ENCODE results near the gene LBHD2.

Gene LBHD2

GRCh38 chr14:103128631-103129300, 44.8 kb downstream of the LBHD2 start:
- ChIA-PET CTCF (interaction anchor here (2.1 to 2.5 kb wide), 2 partner anchors 23 to 24 kb away, joined by 9 to 15 read pairs; no protein-coding TSS in a partner anchor), POLR2A (no interaction called here)
- no peak for DNase-seq (ENCODE audit: extremely low spot score)
- TF ChIP-seq HDGF (IDR thresholded peaks at IDR 0.05; ENCODE audit: borderline replicate concordance) = no peak
- no peak for TF ChIP-seq ELF4 (IDR thresholded peaks at IDR 0.05)
- TF ChIP-seq SUZ12 (IDR thresholded peaks at IDR 0.05) = no peak
- TF ChIP-seq FOXM1 (IDR thresholded peaks at IDR 0.05; ENCODE audit: borderline replicate concordance) = no peak
- TF ChIP-seq BHLHE40 (IDR thresholded peaks at IDR 0.05; ENCODE audit: borderline replicate concordance) = no peak
- no peak for TF ChIP-seq ARNT (IDR thresholded peaks at IDR 0.05)
- no peak for TF ChIP-seq LEF1 (IDR thresholded peaks at IDR 0.05; ENCODE audit: borderline replicate concordance)
- no peak for TF ChIP-seq TARDBP (IDR thresholded peaks at IDR 0.05)

- TF ChIP-seq ELF4 (IDR thresholded peaks at IDR 0.05) (no peak), FOXK2 (IDR thresholded peaks at IDR 0.05) (no peak), BHLHE40 (IDR thresholded peaks at IDR 0.05; ENCODE audit: borderline replicate concordance) (no peak), ARNT (IDR thresholded peaks at IDR 0.05) (no peak), TARDBP (IDR thresholded peaks at IDR 0.05) (no peak), CTBP1 (IDR thresholded peaks at IDR 0.05; ENCODE audit: borderline replicate concordance) (no peak), FOXA1 (IDR thresholded peaks at IDR 0.05) (no peak), SUZ12 (IDR thresholded peaks at IDR 0.05) (no peak), HDGF (IDR thresholded peaks at IDR 0.05; ENCODE audit: borderline replicate concordance) (no peak), FOXM1 (IDR thresholded peaks at IDR 0.05; ENCODE audit: borderline replicate concordance) (no peak), ZNF384 (IDR thresholded peaks at IDR 0.05) (no peak), LEF1 (IDR thresholded peaks at IDR 0.05; ENCODE audit: borderline replicate concordance) (no peak), SP1 (IDR thresholded peaks at IDR 0.05) (no peak), NFRKB (IDR thresholded peaks at IDR 0.05) (no peak), L3MBTL2 (conservative IDR thresholded peaks at IDR 0.05) (no peak)
- TF ChIP-seq, protein P1, sequence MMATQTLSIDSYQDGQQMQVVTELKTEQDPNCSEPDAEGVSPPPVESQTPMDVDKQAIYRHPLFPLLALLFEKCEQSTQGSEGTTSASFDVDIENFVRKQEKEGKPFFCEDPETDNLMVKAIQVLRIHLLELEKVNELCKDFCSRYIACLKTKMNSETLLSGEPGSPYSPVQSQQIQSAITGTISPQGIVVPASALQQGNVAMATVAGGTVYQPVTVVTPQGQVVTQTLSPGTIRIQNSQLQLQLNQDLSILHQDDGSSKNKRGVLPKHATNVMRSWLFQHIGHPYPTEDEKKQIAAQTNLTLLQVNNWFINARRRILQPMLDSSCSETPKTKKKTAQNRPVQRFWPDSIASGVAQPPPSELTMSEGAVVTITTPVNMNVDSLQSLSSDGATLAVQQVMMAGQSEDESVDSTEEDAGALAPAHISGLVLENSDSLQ (IDR thresholded peaks at IDR 0.05) = no peak
- ChIA-PET CTCF (interaction anchor here (2.5 kb wide), 1 partner anchor 24 kb away, joined by 15 read pairs; no protein-coding TSS in a partner anchor), POLR2A (no interaction called here)
These were observed 45.4 kb downstream of the LBHD2 start for GRCh38 chr14:103129301-103130016.

GRCh38 chr14:103130017-103130764, 46.2 kb downstream of the LBHD2 start:
- DNase-seq (ENCODE audit: extremely low spot score) = no peak
- POLR2A ChIA-PET = interaction anchor here (0.5 to 1.1 kb wide), 2 partner anchors 12 to 408 kb away, joined by 3 read pairs; no protein-coding TSS in a partner anchor
- CTCF ChIA-PET = interaction anchor here (1.1 to 2.5 kb wide), 3 partner anchors 11 to 24 kb away, joined by 5 to 15 read pairs (median 6); no protein-coding TSS in a partner anchor
- TF ChIP-seq NFRKB (IDR thresholded peaks at IDR 0.05) = no peak
- TF ChIP-seq L3MBTL2 (conservative IDR thresholded peaks at IDR 0.05) = no peak
- TF ChIP-seq ZNF384 (IDR thresholded peaks at IDR 0.05) = no peak
- TF ChIP-seq FOXM1 (IDR thresholded peaks at IDR 0.05; ENCODE audit: borderline replicate concordance) = no peak

More at GRCh38 chr14:103129301-103130016, 45.4 kb downstream of the LBHD2 start:
- no peak for DNase-seq (ENCODE audit: extremely low spot score)

- no peak for TF ChIP-seq FOXK2 (IDR thresholded peaks at IDR 0.05)
- TF ChIP-seq CTBP1 (IDR thresholded peaks at IDR 0.05; ENCODE audit: borderline replicate concordance) = no peak
- TF ChIP-seq FOXA1 (IDR thresholded peaks at IDR 0.05) = no peak
- TF ChIP-seq, protein P1 (IDR thresholded peaks at IDR 0.05) = no peak
- no peak for TF ChIP-seq ZNF384 (IDR thresholded peaks at IDR 0.05)
- TF ChIP-seq ARNT (IDR thresholded peaks at IDR 0.05) = no peak
- no peak for TF ChIP-seq TARDBP (IDR thresholded peaks at IDR 0.05)
- no peak for TF ChIP-seq ELF4 (IDR thresholded peaks at IDR 0.05)
- no peak for TF ChIP-seq FOXM1 (IDR thresholded peaks at IDR 0.05; ENCODE audit: borderline replicate concordance)
- no peak for TF ChIP-seq SUZ12 (IDR thresholded peaks at IDR 0.05)
- no peak for TF ChIP-seq BHLHE40 (IDR thresholded peaks at IDR 0.05; ENCODE audit: borderline replicate concordance)
- no peak for TF ChIP-seq HDGF (IDR thresholded peaks at IDR 0.05; ENCODE audit: borderline replicate concordance)
- no peak for TF ChIP-seq LEF1 (IDR thresholded peaks at IDR 0.05; ENCODE audit: borderline replicate concordance)
- no peak for TF ChIP-seq L3MBTL2 (conservative IDR thresholded peaks at IDR 0.05)
- no peak for TF ChIP-seq NFRKB (IDR thresholded peaks at IDR 0.05)
- TF ChIP-seq SP1 (IDR thresholded peaks at IDR 0.05) = no peak
- no peak for DNase-seq (ENCODE audit: extremely low spot score)
- POLR2A ChIA-PET = interaction anchor here (0.5 to 1.1 kb wide), 2 partner anchors 11 to 407 kb away, joined by 3 read pairs; no protein-coding TSS in a partner anchor
- CTCF ChIA-PET = interaction anchor here (0.7 to 2.5 kb wide), 4 partner anchors 10 to 54 kb away, joined by 3 to 15 read pairs (median 6); no protein-coding TSS in a partner anchor
These were observed 47.0 kb downstream of the LBHD2 start for GRCh38 chr14:103130965-103131364.

DNA sequence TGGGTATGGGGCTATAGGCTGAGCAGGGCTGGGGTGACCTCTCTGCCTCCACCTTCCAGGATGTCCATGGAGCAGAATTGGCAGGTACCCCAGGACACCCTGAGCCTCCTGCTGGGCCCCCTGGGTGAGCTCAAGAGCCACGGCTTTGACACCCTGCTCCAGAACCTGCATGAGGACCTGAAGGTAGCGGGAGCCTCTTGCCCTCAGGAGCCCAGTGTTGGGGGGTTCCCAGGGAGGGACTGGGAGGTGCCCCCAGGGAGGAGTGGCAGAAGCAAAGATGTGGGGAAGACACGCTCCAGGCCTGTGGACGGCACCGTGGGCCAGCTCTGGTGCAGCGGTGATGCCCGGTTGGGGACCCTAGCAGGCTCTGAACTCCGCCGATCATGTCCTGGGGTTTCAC, 47.6 kb downstream of the LBHD2 start:
- DNase-seq (ENCODE audit: extremely low spot score) = no peak
- ChIA-PET POLR2A (interaction anchor here (1.1 kb wide), 1 partner anchor 11 kb away, joined by 3 read pairs; no protein-coding TSS in a partner anchor), CTCF (interaction anchor here (0.7 to 2.5 kb wide), 4 partner anchors 9 to 53 kb away, joined by 3 to 15 read pairs (median 6); no protein-coding TSS in a partner anchor)
- no peak for TF ChIP-seq LEF1 (IDR thresholded peaks at IDR 0.05; ENCODE audit: borderline replicate concordance)
